ENCODE measurements around the gene CTXN2.

DNA sequence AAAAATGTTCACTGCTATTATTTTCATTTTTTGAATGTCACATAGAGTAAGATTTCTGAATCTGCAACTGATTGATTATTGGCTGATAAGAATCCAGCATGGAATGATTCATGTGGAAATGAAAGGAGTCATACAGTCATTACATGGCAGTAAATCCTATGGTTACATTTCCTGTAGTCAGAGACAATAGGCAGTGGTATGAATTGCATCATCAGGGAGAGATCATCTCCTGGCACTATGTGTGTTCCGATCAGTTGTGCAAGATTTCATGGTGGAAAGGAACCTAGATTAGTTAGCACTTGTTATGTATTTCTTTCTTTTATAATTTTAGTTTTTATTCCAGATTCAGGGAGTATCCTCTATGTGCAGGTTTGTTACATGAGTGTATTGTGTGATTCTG is 53.5 kb downstream of the CTXN2 start:
- no peak for TF ChIP-seq POLR2A (IDR thresholded peaks at IDR 0.05; ENCODE audit: low read depth, low read length)
- no peak for TF ChIP-seq POLR2AphosphoS5 (IDR thresholded peaks at IDR 0.05; ENCODE audit: low read depth, low read length)
- no peak for TF ChIP-seq TAF1 (IDR thresholded peaks at IDR 0.05; ENCODE audit: low read depth, low read length)

Data from GM12891 (cell line).